ENCODE data around the gene TOX2.

TOX2 gene

DNA sequence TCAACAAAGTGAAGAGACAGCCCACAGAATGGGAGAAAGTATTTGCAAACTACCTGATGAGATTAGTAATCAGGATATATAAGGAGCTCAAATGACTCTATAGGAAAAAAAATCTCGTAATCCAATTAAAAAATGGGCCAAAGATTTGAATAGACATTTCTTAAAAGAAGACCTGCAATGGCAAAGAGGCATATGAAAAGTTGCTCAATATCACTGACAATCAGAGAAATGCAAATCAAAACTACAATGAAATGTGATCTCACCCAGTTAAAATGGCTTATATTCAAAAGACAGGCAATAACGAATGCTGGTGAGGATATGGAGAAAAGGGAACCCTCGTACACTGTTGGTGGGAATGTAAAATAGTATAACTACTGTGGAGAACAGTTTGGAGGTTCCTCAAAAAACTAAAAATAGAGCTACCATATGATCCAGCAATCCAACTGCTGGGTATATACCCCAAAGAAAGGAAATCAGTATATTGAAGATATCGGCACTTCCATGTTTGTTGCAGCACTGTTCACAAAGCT, 65.0 kb downstream of the TOX2 start:
- no peak for DNase-seq

DNA sequence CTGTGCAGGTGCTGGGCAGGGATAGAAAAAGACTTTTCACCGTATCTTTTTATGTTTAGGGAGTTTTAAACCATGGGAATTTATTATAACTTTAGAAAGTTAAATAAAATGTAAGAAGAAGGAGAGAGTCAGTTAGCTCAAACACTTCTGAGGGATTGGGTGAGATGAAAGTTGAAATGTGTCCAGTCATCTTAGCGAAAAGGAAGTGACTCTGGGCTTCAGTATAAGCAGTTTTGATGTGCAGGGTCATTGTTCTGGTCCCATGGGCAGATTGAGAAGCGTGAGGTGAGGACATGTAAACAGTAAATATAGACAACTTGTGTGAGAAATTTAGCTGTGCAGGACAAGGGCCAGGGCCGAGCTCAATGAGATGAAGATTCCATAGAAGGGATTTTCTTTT, 66.9 kb downstream of the TOX2 start:
- no peak for DNase-seq

DNA sequence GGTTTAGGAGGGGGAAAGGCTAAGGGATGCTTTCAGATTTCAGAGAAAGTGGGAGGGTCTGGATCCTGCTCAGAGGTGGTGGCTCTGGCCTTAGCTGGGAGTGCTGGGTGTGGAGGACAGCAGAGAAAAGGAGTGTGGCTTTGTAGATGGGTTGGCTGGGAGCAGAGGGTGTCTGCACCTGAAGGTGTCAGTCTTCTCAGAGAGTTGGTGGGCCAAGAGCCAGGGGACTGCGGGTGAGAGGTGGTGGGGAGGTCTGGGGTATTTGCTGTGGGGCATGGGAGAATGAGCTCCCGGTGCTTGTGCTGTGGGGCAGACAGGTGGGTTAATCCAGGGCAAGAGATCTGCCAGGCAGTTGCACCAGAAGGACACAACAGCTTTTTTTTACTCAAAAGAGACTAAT, 67.4 kb downstream of the TOX2 start:
- no peak for DNase-seq

DNA sequence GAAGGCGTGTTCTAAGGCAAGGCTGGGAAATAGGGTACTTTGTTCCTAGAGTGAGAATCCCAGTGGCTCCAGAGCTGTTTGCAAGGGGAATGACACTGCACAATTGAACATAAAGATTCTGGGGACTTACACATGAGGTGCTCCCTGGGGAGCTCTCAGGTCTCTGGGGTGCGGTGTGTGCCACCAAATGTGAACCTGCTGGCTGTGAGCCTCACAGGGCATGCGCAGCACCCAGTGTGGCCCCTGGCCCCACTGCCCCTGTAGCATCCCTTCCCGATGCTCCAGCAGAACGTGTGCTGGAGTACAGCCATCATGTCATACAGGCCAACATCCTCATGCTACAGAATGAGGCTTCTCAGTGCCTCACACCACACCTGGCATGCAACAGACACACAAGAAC, 68.2 kb downstream of the TOX2 start:
- DNase-seq: no peak

DNA sequence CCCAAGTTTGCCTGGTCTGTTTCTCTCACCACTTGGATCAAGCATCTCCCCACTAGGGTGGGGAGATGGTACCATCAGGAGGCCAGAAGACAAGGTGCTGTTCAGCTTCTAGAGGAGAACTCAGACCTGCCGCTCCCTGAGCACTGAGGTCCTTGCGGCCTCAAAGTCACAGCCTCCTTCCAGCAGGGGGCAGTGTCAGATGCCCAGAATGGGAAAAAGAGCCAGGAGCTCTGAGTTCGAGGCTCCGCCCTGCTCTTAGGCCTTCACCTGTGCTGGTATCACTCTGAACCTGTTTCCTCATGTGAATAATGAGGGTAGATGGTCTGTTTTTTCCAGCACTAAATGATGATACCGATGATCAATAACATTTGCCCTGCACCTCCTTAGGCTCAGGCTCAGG, 68.7 kb downstream of the TOX2 start:
- DNase-seq: no peak

DNA sequence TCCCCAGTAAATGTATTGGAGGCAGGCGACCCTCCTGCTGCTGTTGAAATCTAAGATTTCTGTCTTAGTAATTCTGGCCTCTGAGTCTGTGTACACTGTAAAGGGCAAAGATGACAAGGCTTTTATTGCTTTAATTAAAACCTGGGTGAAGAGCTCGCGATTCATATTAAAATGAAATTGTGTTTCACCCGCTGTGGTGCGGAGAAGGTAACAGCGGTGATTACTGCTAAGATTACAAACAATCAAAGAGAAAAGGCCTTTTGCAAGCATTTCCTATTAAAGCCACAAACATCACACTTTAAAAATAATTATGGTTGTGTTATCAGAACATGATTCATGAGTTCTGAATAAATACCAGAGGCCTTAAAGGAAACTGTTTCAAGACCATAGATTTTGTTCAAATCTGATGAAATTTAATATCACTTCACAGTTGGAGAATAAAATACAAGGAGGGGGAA, 69.3 kb downstream of the TOX2 start:
- peak; percentile 82 for DNase-seq

DNA sequence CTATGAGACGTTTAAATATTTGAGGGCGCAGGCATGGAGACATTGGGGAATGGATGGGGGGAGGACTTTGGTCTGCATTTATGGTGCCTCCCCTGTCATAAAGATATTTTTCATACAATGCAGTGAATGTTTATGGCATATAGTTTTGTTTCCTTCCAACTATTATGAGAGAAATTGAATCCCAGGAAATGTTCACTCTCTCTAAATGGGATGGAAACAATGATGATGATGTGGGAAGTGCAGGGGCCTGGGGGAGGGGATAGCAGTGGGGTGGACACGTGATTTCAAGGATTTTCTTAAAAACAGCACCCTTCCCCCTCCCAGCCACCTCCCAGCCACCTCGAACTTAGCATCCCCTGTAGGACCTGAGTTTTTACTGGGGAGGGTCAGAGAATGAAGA, 69.9 kb downstream of the TOX2 start:
- no peak for DNase-seq

DNA sequence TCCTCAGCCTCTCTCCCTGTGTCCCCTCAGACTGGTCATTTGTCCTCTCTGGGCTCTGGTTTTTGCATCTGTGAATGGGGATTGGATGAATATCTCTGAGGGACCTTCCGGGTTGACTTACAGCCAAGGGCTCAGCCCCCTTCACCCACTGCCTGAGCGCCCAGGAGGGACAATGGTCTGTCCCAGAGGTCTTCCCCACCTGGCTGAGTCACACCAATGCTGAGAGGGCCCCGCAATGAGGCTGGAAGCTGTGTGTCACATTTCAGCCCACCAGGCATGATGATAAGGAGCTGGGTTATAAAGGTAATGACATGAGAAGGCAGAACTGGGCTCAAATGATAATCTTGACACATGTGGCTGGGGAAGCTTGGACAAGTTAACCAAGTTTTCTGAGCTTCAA, 70.5 kb downstream of the TOX2 start:
- no peak for DNase-seq

DNA sequence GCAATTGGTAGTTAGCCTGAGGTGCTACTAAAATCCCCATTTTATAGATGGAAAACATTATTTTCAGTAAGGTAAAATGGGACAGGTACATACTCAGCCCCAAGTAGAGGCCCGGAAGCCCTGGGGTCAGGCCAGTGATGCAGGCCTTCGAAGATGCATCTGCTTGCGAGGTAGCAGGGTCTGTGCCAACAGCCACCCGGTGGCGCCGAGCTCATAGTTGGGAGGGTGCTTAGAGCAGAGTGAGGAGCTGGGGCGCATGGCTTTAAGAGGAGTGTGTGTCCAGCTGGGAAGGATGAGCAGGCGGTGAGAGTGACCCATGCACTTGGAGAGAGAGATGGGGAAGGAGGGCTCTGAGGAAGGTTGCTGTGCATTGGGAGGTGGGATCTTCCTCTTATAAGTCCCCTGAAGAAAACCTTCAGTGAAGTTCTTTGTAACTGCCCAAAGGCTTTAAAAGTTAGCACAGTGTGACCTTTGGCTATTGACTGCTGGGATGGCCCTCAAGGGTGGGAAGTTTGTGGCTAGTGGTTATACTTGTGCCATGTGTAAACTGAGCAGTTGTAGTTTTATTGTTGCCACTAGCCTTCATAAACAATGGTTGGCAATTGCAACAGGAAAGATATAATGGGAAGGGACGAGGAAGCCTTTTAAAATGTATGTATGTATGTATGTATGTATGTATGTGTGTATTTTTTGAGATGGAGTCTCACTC, 71.1 kb downstream of the TOX2 start:
- DNase-seq: no peak

DNA sequence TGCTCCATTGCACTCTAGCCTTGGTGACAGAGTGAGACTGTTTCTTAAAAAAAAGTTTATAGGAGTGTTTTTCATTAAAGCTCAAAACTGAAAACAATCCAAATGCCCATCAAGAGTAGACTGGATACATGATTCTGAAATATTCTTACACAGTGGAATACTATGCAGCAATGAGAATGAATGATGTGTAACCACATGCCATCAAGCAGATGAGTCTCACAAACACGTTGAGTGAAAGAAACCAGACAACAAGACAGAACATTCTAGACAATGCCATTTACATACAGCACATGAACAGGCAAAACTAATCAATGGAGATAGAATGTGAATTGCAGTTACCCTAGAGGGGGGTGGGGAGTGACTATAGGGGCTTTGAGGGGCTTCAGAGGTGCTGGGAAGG, 72.4 kb downstream of the TOX2 start:
- DNase-seq: no peak

DNA sequence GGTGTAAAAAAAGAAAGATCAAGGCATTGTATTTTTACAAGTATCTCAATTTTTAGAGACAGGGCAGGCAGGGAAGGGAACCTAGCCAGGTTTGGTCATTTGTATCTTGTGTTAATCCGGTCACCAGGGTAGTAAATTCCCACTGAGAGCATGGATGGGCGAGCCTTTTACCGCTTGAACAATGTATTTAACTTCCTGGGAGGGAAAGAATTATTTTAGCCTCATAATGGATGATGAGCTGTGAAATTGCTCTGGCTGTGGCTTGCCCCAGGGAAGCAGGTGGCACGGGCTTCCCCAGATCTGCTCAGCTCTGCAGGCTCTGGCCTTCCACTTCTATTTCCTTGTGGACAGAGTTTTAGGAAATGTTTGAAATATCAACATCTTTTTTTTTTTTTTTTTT, 72.9 kb downstream of the TOX2 start:
- DNase-seq: peak; percentile 87

DNA sequence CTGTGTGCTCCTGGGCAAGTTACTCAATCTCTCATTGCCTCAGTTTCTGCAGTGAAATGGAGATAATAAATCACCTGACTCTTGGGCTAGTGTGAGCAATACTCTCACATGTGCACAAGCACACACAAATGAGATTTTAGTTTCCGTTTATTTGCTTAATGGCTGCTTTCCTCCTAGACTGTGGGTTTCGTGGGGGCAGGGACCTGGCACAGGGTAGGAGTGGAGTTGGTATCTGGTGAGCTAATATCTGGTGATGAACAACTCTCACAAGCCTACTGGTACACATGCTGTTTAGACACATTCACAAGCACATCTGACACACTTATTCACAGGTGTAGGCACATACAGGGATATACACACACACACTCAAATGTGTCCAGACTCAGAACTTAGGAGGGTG, 73.8 kb downstream of the TOX2 start:
- no peak for DNase-seq

DNA sequence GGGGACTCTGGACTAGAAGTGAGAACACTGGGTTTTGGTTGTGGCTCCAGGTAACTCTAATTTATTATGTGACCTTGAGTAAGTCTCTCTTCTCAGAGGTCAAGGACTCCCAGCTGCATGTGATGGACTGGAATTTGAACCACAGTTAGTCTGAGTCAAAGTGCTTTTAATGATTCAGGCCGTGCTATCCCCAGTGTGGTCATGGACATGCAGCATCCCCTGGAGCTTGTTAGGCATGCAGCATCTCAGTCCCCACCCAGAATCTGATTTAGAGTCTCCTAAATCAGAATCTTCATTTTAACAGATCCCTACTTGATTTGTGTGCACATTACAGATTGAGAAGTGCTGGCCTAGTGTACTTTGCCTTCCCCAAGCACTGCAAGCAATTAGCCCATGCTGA, 74.2 kb downstream of the TOX2 start:
- no peak for DNase-seq

DNA sequence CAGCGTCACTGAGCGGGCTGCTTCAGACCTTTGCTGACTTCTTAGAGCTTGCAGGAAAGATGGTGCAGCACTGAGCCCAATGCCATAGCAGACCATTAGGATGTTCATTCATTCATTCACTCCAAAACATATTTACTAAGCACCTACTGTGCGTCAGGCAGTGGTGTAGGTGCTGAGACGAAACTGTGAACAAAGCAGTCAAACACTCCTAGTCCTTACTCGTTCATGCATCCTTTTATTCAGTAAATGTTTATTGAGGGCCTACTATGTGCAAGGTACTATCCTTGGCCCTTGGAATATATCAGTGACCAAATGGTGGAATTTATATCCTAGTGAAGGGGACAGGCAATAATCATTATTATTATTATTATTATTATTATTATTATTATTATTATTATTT, 76.6 kb downstream of the TOX2 start:
- no peak for DNase-seq

DNA sequence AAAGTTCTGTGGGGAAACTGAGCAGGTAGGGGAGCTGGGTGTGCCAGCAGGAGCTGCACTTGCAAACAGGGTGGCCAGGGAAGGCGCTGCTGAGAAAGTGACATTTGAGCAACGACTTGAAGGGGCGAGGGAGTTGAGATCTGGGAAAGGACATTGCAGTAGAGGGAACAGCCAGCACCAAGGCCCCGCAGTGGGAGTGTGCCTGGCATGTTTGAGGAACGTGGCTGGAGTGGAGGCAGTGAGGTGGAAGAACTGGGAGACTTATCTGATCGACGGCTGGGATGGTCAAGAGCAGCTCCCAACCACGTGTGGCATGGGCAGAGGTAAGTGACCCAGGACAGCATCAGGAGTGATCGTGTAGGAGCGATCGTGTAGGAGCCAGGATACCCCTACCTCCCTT, 77.3 kb downstream of the TOX2 start:
- no peak for DNase-seq

DNA sequence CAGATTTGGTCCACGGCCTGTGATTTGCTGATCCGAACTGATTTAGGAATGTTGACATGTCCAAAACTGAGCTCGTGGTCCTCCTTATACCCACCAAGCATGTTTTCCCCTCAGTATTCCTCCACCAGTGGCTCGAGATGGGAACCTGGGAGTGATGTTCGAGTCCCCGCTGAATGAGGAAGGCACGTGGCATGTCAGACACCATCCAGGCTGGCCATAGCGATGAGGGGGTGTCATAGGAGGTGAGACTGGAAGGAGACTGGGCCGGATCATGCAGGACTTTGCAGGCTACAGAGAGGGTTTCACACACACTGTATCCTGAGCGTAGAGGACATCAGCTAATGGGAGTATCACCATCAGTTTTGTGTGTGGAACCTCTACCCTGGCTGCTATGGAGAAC, 78.2 kb downstream of the TOX2 start:
- no peak for DNase-seq

DNA sequence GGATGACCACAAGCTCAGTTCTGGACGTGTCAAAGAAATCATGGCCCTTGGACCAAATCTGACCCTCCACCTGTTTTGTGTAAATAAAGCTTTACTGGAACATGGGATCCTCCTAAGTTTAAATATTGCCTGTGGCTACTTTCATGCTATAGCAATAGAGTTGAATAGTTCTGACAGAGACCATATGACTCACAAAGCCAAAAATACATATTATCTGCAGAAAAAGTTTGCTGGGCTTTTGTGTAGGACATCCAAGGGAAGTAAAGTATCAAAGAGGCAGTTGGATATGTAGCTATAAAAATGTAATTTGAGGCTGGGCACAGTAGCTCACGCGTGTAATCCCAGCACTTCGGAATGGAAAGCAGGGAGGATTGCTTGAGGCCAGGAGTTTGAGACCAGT, 78.9 kb downstream of the TOX2 start:
- no peak for DNase-seq

DNA sequence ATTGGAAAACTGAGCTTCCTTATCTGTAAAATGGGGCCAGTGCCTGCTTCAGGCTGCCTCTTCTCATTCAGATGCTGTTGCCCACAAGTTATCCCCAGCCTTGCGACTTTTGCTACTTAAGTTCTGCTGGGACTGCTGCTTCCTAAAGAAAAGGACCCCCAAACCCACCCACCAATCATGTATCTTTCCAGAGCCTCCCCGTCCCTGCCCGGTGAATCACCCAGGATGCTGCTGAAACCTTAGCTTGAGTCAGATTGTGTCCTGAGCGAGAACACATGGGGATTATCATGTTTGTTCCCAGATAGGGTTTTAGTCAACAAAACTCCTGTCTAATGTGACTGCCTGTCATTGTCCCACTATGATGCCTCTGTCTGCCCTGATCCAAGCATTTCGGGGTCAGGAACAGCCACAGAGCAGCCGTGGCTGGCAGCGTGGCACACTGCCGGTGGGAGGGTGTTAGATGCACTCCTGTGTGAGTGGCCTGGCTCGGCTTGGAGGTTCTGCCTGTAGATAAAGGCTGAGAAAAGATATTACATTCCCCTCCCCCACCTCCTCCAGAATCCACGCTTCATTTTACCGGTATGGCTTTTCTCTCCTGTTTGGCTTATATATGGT, 79.9 kb downstream of the TOX2 start:
- no peak for DNase-seq

DNA sequence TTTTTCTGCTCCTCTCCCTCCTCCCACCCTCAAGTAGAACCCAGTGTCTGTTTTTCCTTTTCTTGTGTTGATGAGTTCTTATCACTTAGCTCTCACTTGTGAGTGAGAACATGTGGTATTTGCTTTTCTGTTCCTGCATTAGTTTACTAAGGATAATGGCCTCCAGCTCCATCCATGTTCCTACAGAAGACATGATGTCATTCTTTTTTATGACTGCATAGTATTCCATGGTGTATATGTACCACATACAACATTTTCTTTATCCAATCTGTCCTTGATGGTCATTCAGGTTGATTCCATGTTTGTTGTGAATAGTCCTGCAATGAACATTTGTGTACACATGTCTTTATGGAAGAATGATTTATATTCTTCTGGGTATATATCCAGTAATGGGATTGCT, 81.0 kb downstream of the TOX2 start:
- no peak for DNase-seq

DNA sequence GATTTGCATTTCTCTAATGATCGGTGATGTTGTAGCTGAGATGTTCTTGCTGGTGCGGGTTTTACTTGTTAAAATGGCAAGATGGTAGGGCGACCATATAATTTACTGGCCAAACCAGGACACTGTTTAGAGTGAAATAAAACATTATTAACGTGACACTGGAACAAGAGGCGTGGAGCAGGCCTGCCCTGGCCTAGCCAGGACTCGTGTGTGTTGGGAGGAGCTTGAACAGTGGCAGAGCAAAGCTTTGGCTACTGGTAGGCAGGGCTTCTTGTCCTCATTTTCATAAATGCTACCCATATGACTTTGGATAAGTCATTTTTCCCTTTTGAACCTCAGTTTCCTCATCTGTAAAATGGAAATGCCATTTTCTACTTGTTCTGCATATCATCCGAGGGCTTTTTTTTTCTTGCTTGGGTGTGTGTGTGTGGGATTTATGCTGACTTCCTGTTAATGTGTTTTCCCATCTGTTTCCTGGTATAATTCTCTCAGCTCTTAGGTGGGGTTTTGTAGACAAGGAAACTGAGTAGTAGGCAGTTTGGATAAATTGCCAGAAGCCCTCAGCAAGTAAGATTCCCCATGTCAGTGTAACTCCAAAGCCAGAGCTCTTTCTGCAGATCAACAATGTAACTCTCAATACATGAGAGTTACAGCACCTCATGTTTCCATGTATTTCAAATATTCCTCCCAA, 81.7 kb downstream of the TOX2 start:
- DNase-seq: no peak

DNA sequence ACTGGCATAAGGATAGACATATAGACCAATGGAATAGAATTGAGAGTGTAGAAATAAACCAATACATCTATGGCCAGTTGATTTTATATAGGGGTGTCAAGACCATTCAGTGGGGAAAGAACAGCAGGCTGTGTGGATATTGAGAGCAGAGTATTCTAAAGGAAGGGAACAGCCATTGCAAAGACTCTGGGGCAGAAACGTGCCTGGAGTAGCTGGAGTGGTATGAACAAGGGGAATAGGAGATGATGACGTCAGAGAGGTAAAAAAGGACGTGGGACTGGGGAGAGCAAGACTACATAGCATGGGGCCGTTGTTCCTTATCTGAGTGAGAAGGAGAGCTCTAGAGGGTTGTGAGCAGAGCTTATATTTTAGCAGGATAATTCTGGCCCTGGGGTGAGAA, 85.2 kb downstream of the TOX2 start:
- DNase-seq: no peak

DNA sequence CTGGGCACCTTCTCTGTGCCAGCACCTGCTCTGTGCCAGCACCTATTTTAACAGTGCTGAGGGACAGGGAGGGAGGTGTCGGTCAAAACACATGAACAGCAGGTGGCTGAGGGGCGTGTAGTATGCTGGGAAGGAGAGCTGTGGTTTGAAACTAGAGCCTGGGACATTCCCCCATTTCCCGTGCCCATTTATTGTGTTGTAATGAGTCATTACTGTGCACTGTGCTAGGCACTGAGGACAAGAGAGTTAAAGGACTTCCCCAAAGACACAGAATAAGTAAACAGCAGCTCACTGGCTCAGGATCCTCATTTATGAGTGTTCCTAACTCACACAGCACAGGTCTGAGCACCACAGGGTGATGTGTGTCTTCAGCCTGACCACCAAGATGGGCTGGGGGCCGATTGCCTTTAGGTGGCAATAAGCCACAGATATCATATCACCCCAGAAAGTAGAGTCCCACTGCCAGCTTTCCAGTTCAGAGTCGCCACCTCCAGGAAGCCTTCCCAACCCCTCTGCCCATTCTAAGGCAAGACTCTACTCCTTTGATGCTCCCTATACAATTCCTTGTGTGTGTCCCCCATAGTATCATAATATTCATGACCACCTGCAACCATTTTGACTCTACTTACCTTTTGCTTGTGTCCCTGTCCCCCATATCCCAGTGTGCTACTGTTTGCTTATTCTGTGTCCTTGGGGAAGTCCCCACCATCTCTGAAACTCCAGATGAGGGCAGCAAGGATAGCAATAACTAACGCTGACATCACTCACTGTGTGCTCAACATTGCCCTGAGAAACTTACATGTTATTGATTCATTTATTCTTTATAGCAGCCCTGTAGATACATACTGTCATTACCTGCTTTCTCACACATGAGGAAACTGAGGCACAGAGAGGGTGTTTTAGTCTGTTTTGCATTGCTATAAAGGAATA, 87.3 kb downstream of the TOX2 start:
- no peak for DNase-seq

DNA sequence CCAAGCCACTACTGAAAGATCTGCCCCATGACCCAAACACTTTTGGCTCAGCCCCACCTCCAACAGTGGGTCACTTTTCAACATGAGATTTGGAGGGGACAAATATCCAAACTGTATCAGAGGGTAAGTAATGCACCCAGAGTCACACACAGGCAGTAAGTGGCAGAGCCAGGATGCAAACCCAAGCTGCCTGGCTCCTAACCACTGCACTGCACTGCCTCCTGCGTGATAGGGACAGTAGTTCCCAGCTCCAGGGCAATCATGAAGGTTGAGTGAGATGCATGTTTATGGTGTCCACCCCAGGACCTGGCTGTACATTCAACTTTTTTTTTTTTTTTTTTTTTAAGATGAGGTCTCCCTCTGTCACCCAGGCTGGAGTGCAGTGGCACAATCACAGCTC, 88.2 kb downstream of the TOX2 start:
- no peak for DNase-seq

All from NCI-H1417 treated with DMSO at 0.1 percent for 48 hours (cell line).